GM12891 (cell line): ENCODE measurements around the gene PHF23.

Experiments
- POLR2A ChIP-seq: IDR thresholded peaks from 2 replicates; pipeline ENCODE4 v1.6.1; 2011; ENCODE audit warnings: low read depth, low read length, control low read depth
- POLR2AphosphoS5 ChIP-seq: IDR thresholded peaks from 2 replicates; pipeline ENCODE4 v1.6.1; 2011; ENCODE audit warnings: low read depth, low read length, control low read depth
- SPI1 ChIP-seq: IDR thresholded peaks from 2 replicates; pipeline ENCODE4 v1.6.1; 2011; ENCODE audit warnings: low read depth, low read length, control low read depth
- TAF1 ChIP-seq: IDR thresholded peaks from 2 replicates; pipeline ENCODE4 v1.6.1; 2011; ENCODE audit warnings: low read depth, low read length, control low read depth

- peak; percentile 92 for TF ChIP-seq POLR2A
- TF ChIP-seq TAF1: no peak; the same call in 1 of the 2 replicates
- TF ChIP-seq POLR2AphosphoS5: peak; percentile 88
- no peak for TF ChIP-seq SPI1
Observed at GRCh38 chr17:7234083-7234951, 4.9 kb downstream of the PHF23 start, which contains the start of gene DVL2.
